OCI-LY7 (cell line): ENCODE data around the gene FSIP1. TPM values are rescaled to one million over a fixed set of nuclear protein-coding genes. Genes with fewer than 3 reads are reported as not detected.

ENCODE experiments used
- BruUV-seq: library from RNA; stranded (reverse); fragments of 400-500 nt; replicated peaks from 2 replicates; lab custom pipeline; 2021; lab: Mats Ljungman, UMichigan
- CTCF ChIA-PET: fragments of 300-600 bp; sonication (Branson Sonifier 250); formaldehyde crosslinking; loops from one replicate; lab custom pipeline; 2022; ENCODE audit warnings: antibody characterized with exemption; ENCODE audit not compliant: unreplicated experiment; lab: Charles Lee
- POLR2A ChIA-PET: fragments of 300-600 bp; sonication (Branson Sonifier 250); formaldehyde crosslinking; loops from one replicate; lab custom pipeline; 2022; ENCODE audit warnings: antibody characterized with exemption; lab: Charles Lee
- DNase-seq: peaks from one replicate; pipeline ENCODE4 v3.0.0-alpha.2; 2015; ENCODE audit warnings: low spot score
- H2AFZ ChIP-seq: fragments of 200-600 bp; sonication (generic), shearing (Covaris generic); 2 replicates; pipeline ENCODE4 v1.6.1; 2014; ENCODE audit warnings: mild to moderate bottlenecking, antibody characterized with exemption, low read length, moderate library complexity
- H3K27ac ChIP-seq: fragments of 200-600 bp; sonication (generic); 2 replicates; pipeline ENCODE4 v1.5.1; 2014; ENCODE audit warnings: mixed run types, low read depth, mild to moderate bottlenecking, moderate library complexity, low read length, inconsistent platforms; ENCODE audit not compliant: poor library complexity, severe bottlenecking
- H3K36me3 ChIP-seq: fragments of 200-600 bp; sonication (generic); 2 replicates; pipeline ENCODE4 v1.6.1; 2014; ENCODE audit warnings: mild to moderate bottlenecking, antibody characterized with exemption, low read length, moderate library complexity, mixed read lengths; ENCODE audit not compliant: insufficient read depth
- H3K4me1 ChIP-seq: fragments of 200-600 bp; sonication (generic); 2 replicates; pipeline ENCODE4 v1.5.1; 2014; ENCODE audit warnings: mild to moderate bottlenecking, low read length; ENCODE audit not compliant: insufficient read depth, poor library complexity, severe bottlenecking
- H3K4me2 ChIP-seq: fragments of 200-600 bp; sonication (generic); 2 replicates; pipeline ENCODE4 v1.6.1; 2014; ENCODE audit warnings: mild to moderate bottlenecking, low read length
- H3K4me3 ChIP-seq: fragments of 200-600 bp; sonication (generic); 2 replicates; pipeline ENCODE4 v1.5.1; 2014; ENCODE audit warnings: mild to moderate bottlenecking, low read depth, low read length; ENCODE audit not compliant: poor library complexity, severe bottlenecking
- H3K79me2 ChIP-seq: fragments of 200-600 bp; sonication (generic); 2 replicates; pipeline ENCODE4 v1.6.1; 2016; ENCODE audit warnings: low read depth, mild to moderate bottlenecking, low read length, moderate library complexity, mixed read lengths; ENCODE audit not compliant: insufficient read depth
- H3K9me2 ChIP-seq: fragments of 200-600 bp; sonication (generic); 2 replicates; pipeline ENCODE4 v1.6.1; 2016; ENCODE audit warnings: mild to moderate bottlenecking, low read length, mixed read lengths; ENCODE audit not compliant: insufficient read depth
- H3K9me3 ChIP-seq: fragments of 200-600 bp; sonication (generic); 2 replicates; pipeline ENCODE4 v1.6.1; 2014; ENCODE audit warnings: mild to moderate bottlenecking, mixed run types, low read length, mixed read lengths
- H4K20me1 ChIP-seq: fragments of 200-600 bp; sonication (generic); 2 replicates; pipeline ENCODE4 v1.6.1; 2014; ENCODE audit warnings: mild to moderate bottlenecking, antibody characterized with exemption, low read length, moderate library complexity, mixed read lengths; ENCODE audit not compliant: insufficient read depth
- EZH2phosphoT487 ChIP-seq: fragments of 200-600 bp; sonication (generic); IDR thresholded peaks from 2 replicates; pipeline ENCODE4 v1.6.1; 2018; ENCODE audit warnings: low read depth, borderline replicate concordance, mild to moderate bottlenecking, mixed run types, antibody characterized with exemption, low read length, moderate library complexity, mixed read lengths
- intact Hi-C: fragments of 100-400 bp; cut with micrococcal nuclease; formaldehyde crosslinking; loops from one replicate; pipeline ENCODE4 v1.10.0; 2022; ENCODE audit not compliant: unreplicated experiment
- total RNA-seq, 2 experiments: library from RNA; depleted of rRNA in 1 of 2; stranded (reverse); fragments of >200 nt in 1 of 2; shearing (Covaris generic) in 1 of 2; gene quantifications; 2 replicates each; pipeline ENCODE4 v1.2.3, GENCODE V29; 2014 to 2022
- TF ChIP-seq, protein P1 (sequence below): fragments of 200-600 bp; sonication (generic); conservative IDR thresholded peaks from 2 replicates; pipeline ENCODE4 v1.5.1; 2014; ENCODE audit warnings: mild to moderate bottlenecking, antibody characterized with exemption, low read length, moderate library complexity, mixed read lengths

Gene FSIP1
- total RNA-seq, 2 experiments from 2014 or later: 0.28 to 0.65 TPM

DNA sequence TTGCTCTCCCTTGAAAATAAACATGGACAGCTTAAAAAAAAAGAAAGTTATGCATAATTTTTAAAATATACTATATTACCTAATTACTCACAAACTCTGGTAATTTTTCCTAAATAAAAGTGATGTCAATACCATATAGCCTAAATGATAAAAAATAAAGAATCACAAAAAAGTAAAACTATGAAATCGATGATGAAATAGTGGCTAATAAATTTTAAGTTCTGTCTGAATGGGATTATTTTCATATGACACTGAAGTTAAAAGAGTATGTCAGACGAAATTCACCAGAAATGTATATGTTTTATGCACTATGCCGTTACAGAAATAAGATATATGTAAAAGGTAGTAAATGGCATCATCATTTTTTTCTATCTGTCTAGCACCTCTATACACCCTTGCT, 51.4 kb downstream of the FSIP1 start:
- H3K4me2 ChIP-seq: no peak overlapping the region
- TF ChIP-seq, protein P1, sequence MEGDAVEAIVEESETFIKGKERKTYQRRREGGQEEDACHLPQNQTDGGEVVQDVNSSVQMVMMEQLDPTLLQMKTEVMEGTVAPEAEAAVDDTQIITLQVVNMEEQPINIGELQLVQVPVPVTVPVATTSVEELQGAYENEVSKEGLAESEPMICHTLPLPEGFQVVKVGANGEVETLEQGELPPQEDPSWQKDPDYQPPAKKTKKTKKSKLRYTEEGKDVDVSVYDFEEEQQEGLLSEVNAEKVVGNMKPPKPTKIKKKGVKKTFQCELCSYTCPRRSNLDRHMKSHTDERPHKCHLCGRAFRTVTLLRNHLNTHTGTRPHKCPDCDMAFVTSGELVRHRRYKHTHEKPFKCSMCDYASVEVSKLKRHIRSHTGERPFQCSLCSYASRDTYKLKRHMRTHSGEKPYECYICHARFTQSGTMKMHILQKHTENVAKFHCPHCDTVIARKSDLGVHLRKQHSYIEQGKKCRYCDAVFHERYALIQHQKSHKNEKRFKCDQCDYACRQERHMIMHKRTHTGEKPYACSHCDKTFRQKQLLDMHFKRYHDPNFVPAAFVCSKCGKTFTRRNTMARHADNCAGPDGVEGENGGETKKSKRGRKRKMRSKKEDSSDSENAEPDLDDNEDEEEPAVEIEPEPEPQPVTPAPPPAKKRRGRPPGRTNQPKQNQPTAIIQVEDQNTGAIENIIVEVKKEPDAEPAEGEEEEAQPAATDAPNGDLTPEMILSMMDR: no peak
- TF ChIP-seq EZH2phosphoT487: no peak
- no TSS peak for BruUV-seq
- intact Hi-C loops: no loop called here
- no peaks in the 10 kb centered on the region for H3K79me2 ChIP-seq
- H3K36me3 ChIP-seq: no peaks in the 10 kb centered on the region
- no peak overlapping the region for H3K27ac ChIP-seq
- ChIA-PET POLR2A (interaction anchor here (1.6 kb wide), 1 partner anchor 9 kb away, joined by 4 read pairs; no protein-coding TSS in a partner anchor), CTCF (no interaction called here)
- H2AFZ ChIP-seq: no peak overlapping the region
- H3K4me3 ChIP-seq: no peak overlapping the region
- no peaks in the 10 kb centered on the region for H3K9me2 ChIP-seq
- H3K4me1 ChIP-seq: no peaks in the 10 kb centered on the region
- DNase-seq: no peak
- no peaks in the 10 kb centered on the region for H4K20me1 ChIP-seq
- H3K9me3 ChIP-seq: no peaks in the 10 kb centered on the region

DNA sequence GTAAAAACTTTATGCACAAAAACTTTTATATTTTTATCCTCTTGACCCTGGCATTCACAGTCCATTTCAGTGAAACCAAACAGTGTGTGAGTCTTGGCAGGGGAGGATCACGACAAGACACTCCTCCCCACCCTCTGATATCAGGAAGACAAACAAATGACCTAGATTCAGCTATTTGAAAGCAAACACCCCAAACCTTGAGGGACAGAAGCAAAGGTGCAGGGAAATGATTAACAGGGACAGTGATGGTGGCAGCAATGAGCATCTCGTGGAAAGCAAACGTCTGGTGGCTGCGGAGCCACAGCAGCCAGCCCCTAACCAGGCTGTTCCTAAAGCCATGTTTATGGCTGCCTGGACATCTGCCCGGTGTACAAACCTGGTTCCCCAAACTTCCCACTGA, 52.1 kb downstream of the FSIP1 start:
- Histone ChIP-seq H3K9me3 (no peaks in the 10 kb centered on the region), H3K9me2 (no peaks in the 10 kb centered on the region), H2AFZ (no peak overlapping the region), H3K36me3 (no peaks in the 10 kb centered on the region), H3K4me3 (no peak overlapping the region), H3K4me2 (no peak overlapping the region), H3K27ac (no peak overlapping the region), H4K20me1 (no peaks in the 10 kb centered on the region), H3K4me1 (no peaks in the 10 kb centered on the region), H3K79me2 (no peaks in the 10 kb centered on the region)
- TF ChIP-seq EZH2phosphoT487: no peak
- TF ChIP-seq, protein P1: no peak
- BruUV-seq: no TSS peak
- DNase-seq: no peak
- CTCF ChIA-PET: no interaction called here
- POLR2A ChIA-PET: interaction anchor here (1.6 kb wide), 1 partner anchor 10 kb away, joined by 4 read pairs; no protein-coding TSS in a partner anchor
- intact Hi-C loops: no loop called here

DNA sequence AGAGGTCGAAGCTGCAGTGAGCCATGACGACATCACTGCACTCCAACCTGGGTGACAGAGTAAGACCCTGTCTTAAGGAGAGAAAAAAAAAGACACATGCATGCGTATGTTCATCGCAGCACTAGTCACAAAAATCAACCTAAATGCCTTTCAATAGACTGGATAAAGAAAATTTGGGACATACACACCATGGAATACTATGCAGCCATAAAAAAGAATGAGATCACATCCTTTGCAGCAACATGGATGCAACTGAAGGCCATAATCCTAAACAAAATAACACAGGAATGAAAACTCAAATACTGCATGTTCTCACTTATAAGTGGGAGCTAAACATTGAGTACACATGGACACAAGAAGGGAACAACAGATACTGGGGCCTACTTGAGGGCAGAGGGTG, 53.1 kb downstream of the FSIP1 start:
- H3K4me1 ChIP-seq: no peaks in the 10 kb centered on the region
- ChIA-PET CTCF (no interaction called here), POLR2A (no interaction called here)
- no peak overlapping the region for H3K27ac ChIP-seq
- H2AFZ ChIP-seq: no peak overlapping the region
- no peaks in the 10 kb centered on the region for H3K9me2 ChIP-seq
- intact Hi-C loops: no loop called here
- no peaks in the 10 kb centered on the region for H3K9me3 ChIP-seq
- no peaks in the 10 kb centered on the region for H4K20me1 ChIP-seq
- no peak overlapping the region for H3K4me3 ChIP-seq
- no peaks in the 10 kb centered on the region for H3K36me3 ChIP-seq
- BruUV-seq: no TSS peak
- no peaks in the 10 kb centered on the region for H3K79me2 ChIP-seq
- TF ChIP-seq, protein P1: no peak
- no peak for TF ChIP-seq EZH2phosphoT487
- no peak for DNase-seq
- H3K4me2 ChIP-seq: no peak overlapping the region
